Upper lobe of left lung (tissue), 6 donors: ENCODE results near the gene TOP2A. TPM values are rescaled to one million over a fixed set of nuclear protein-coding genes. Genes with fewer than 3 reads are reported as not detected.

Source experiments
- ATAC-seq, 2 donors: fragments of 200-7000 bp; cut with Tn5 transposase; one replicate each; pipeline ENCODE4 v1.9.1; 2022; ENCODE audit warnings: mild to moderate bottlenecking in 2 of 2, moderate library complexity in 2 of 2; ENCODE audit not compliant: low FRiP score in 2 of 2
- DNase-seq, 2 donors: peaks; one replicate each; pipeline ENCODE4 v3.0.0-alpha.2; 2019 to 2020
- H3K27ac ChIP-seq, 4 donors: fragments of 200-600 bp; sonication (generic); one replicate each; pipeline ENCODE4 v1.5.1; 2016 to 2019
- H3K27me3 ChIP-seq, 4 donors: fragments of 200-600 bp; sonication (generic); one replicate each; pipeline ENCODE4 v1.5.1; 2017 to 2019
- H3K36me3 ChIP-seq, 4 donors: fragments of 200-600 bp; sonication (generic); one replicate each; pipeline ENCODE4 v1.5.1; 2016 to 2019
- H3K4me1 ChIP-seq, 4 donors: fragments of 200-600 bp; sonication (generic); one replicate each; pipeline ENCODE4 v1.5.1; 2018 to 2019
- H3K4me3 ChIP-seq, 4 donors: fragments of 200-600 bp; sonication (generic); one replicate each; pipeline ENCODE4 v1.5.1; 2017 to 2019; ENCODE audit warnings: mild to moderate bottlenecking in 2 of 4, moderate library complexity in 1 of 4
- H3K9me3 ChIP-seq, 4 donors: fragments of 200-600 bp; sonication (generic); one replicate each; pipeline ENCODE4 v1.5.1; 2018 to 2019
- CTCF ChIP-seq, 6 experiments: fragments of 450-650 bp in 4 of 6; fragments of 200-600 bp in 2 of 6; sonication (generic) in 2 of 6; IDR thresholded peaks; one replicate each; pipeline ENCODE4 v1.5.1; 2016 to 2019; ENCODE audit warnings: antibody characterized with exemption in 6 of 6
- EP300 ChIP-seq, 4 donors: sonication (generic); formaldehyde crosslinking; IDR thresholded peaks; one replicate each; pipeline ENCODE4 v1.5.1; 2017; ENCODE audit warnings: antibody characterized with exemption in 4 of 4, control low read depth in 2 of 4
- POLR2A ChIP-seq, 4 donors: fragments of 450-650 bp; IDR thresholded peaks; one replicate each; pipeline ENCODE4 v1.5.1; 2016 to 2017; ENCODE audit warnings: antibody characterized with exemption in 4 of 4, mild to moderate bottlenecking in 2 of 4
- POLR2AphosphoS5 ChIP-seq, 2 donors: sonication (generic); formaldehyde crosslinking; IDR thresholded peaks; one replicate each; pipeline ENCODE4 v1.5.1; 2017; ENCODE audit warnings: antibody characterized with exemption in 2 of 2
- WGBS, 2 donors: methylation state at CpG; one replicate each; pipeline ENCODE4 v1.1.5; 2017 to 2018; 5-methylcytosine and 5-hydroxymethylcytosine counted together
- total RNA-seq, 6 donors: library from RNA; depleted of rRNA in 4 of 6; stranded (reverse); fragments of >200 nt in 4 of 6; gene quantifications; one replicate each; pipeline versions ENCODE4 v1.1.0 to v1.2.1, GENCODE V29; 2016 to 2021
- donor health status: DM: no; HTN: no; CAD: no; lungs with moderate emphysema.
- donor health status: DM: no; HTN: yes; CAD: no; lungs with severe emphysema.

Gene TOP2A
- total RNA-seq, 6 donors from 2014 or later: under 0.01 to 14.5 (median 6.2) TPM

DNA sequence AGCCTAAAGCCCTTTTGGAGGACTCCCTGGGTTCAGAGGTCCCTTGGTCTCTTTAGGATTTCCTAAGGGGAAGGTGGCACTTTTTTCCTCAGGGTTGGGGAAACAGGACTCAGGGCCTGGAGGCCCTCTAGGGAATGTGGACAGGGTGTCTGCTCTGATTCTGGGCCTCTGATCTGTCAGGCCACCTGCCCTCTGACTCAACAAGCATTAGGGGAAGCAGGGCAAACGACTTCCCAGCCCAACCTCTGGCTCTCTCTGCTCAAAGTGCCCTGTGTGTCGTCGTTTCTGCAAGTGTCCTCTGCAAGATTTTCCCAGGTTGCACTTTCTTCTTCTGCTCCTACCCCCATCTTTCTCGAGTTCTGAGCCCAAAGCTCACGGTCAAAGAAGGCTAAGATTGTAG lies 18.9 kb upstream of the TOP2A start:
- no peak overlapping the region for H3K27ac ChIP-seq
- no peak for DNase-seq
- ATAC-seq: no peak
- TF ChIP-seq POLR2AphosphoS5 (IDR thresholded peaks at IDR 0.05): no peak
- TF ChIP-seq POLR2A (IDR thresholded peaks at IDR 0.05): no peak
- TF ChIP-seq EP300 (IDR thresholded peaks at IDR 0.05): no peak
- no peak for TF ChIP-seq CTCF (IDR thresholded peaks at IDR 0.05)
- WGBS, 2 donors: 63 to 79% methylated on average over 4 to 5 of the region's 5 CpGs
- H3K4me3 ChIP-seq: no peak overlapping the region
- H3K27me3 ChIP-seq: no peaks in the 10 kb centered on the region
- H3K9me3 ChIP-seq: no peaks in the 10 kb centered on the region
- peaks cover 3 to 12% (median 8%) of the 10 kb centered on the region in 4 donors for H3K4me1 ChIP-seq
- no peaks in the 10 kb centered on the region for H3K36me3 ChIP-seq

DNA sequence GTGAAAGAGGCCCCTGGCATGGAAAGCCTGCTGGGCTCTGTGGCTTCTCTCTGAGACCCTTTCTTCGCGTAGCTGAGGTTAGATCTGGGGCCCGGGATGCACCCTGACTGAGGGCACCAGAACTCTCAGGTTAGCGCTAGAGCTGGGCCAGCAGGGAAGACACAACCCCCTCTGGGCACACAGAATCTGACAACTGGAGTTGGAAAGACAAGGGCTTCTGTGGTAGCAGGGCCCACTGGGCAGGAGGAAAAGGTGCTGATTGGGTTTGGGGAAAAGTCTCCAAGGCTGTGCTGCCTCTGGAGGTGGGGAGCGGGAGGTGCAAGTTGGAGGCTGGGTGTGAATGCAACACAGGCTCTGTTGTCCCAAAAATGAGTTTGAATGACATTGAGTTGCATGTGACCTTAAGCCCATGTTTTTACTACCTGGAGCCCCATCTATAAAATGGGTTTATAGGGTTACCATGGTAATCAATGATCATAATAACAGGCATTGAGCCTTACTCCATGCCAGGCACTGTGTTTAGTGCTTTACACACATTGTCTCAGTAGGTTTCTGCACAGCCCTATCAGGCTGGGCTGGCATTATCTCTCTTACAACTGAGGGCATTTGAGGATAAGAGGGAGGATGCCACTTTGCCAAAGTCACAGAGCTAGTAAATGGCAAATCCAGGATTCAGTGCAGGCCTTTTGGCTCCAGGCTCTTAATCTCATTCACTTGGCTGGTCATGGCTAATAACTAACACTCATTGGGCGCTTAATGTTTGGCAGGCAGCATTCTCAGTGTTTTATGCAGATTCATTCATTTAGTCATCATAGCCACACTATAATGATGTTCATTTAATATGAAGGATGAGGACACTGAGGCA lies 16.1 kb upstream of the TOP2A start:
- no peak overlapping the region for H3K27ac ChIP-seq
- H3K4me3 ChIP-seq: no peak overlapping the region
- TF ChIP-seq EP300 (IDR thresholded peaks at IDR 0.05) (no peak), POLR2A (IDR thresholded peaks at IDR 0.05) (no peak), CTCF (IDR thresholded peaks at IDR 0.05) (peak; percentile 17 to 46 (median 38)), POLR2AphosphoS5 (IDR thresholded peaks at IDR 0.05) (no peak)
- no peaks in the 10 kb centered on the region for H3K27me3 ChIP-seq
- peaks cover 0 to 10% (median 5%) of the 10 kb centered on the region in 4 donors for H3K4me1 ChIP-seq
- no peaks in the 10 kb centered on the region for H3K36me3 ChIP-seq
- H3K9me3 ChIP-seq: no peaks in the 10 kb centered on the region
- WGBS, 2 donors: 85 to 93% methylated on average over 6 of the region's 6 CpGs
- ATAC-seq: peak in 1 of 2 donors; percentile 25
- no peak for DNase-seq

GRCh38 chr17:40432864-40433528 lies 15.3 kb upstream of the TOP2A start:
- no peaks in the 10 kb centered on the region for H3K27me3 ChIP-seq
- TF ChIP-seq CTCF (IDR thresholded peaks at IDR 0.05): no peak
- TF ChIP-seq POLR2AphosphoS5 (IDR thresholded peaks at IDR 0.05): no peak
- TF ChIP-seq EP300 (IDR thresholded peaks at IDR 0.05): no peak
- no peak for TF ChIP-seq POLR2A (IDR thresholded peaks at IDR 0.05)
- DNase-seq: no peak
- H3K4me1 ChIP-seq: peaks cover 0 to 10% (median 5%) of the 10 kb centered on the region in 4 donors
- WGBS, 2 donors: 17 to 61% methylated on average over 1 to 2 of the region's 2 CpGs
- H3K9me3 ChIP-seq: no peaks in the 10 kb centered on the region
- H3K4me3 ChIP-seq: no peak overlapping the region
- peak in 1 of 2 donors; percentile 76 for ATAC-seq
- no peaks in the 10 kb centered on the region for H3K36me3 ChIP-seq
- H3K27ac ChIP-seq: no peak overlapping the region

DNA sequence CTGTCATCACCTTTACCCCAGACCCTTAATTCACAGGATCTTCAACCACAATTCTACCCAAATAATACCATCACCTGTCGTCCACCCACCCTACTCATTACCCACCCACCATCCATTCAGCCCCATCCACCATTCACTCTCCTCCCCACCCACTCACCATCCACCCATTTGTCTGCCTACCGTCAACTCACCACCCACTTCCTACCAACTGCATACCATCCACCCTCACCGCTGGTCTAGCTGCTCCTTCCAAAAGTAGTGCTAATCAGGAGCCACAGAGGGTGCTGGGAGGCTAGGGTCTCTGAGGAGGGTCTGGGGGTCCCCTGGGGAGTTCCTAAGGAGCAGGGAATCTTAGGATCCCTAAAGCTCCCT lies 13.5 kb upstream of the TOP2A start:
- ATAC-seq (no peak), DNase-seq (no peak)
- 90 to 94% methylated on average over 3 of the region's 3 CpGs for WGBS, 2 donors
- Histone ChIP-seq H3K4me3 (no peak overlapping the region), H3K27me3 (no peaks in the 10 kb centered on the region), H3K4me1 (peaks cover 0 to 3% (median 1%) of the 10 kb centered on the region in 4 donors), H3K27ac (no peak overlapping the region), H3K36me3 (no peaks in the 10 kb centered on the region), H3K9me3 (no peaks in the 10 kb centered on the region)
- TF ChIP-seq POLR2A (IDR thresholded peaks at IDR 0.05): no peak
